ENCODE data around the gene SETD2. TPM values are rescaled to one million over a fixed set of nuclear protein-coding genes. Genes with fewer than 3 reads are reported as not detected.

The SETD2 gene
- polyA plus RNA-seq, 3 donors = 3.1 to 22.4 (median 7.5) TPM

DNA sequence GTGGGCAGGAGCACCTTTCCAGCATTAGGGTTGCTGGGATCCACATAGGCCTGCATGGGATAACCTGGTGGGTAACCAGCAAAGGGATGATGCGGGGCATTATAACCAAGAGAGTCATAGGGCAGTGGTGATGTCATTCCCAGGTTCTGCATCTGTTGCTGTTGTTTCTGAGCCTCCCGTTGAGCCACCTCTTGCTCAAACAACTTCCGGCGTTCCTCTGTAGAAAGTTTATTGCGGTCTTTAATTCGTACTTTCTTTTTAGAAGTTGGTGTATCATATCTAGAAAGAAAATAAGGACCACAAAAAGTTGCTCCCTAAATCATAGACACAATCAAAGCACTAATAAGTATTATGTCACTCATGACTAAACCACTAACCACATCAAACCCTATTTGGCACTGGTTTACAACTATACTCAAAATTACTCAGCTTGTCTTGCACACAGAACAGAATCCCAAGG, 106.7 kb downstream of the SETD2 start:
- Mint-ChIP-seq H3K27me3 (ENCODE audit: low read depth in 3 of 3) (no peaks in the 10 kb centered on the region), H3K4me1 (peaks cover 1% of the 10 kb centered on the region), H3K27ac (peak overlapping the region in 3 of 7 donors; percentile 44 to 77 (median 50)), H3K4me3 (no peak overlapping the region), H3K9me3 (no peaks in the 10 kb centered on the region), H3K36me3 (peaks cover 49 to 83% of the 10 kb centered on the region in 2 donors)
- TF ChIP-seq CTCF (IDR thresholded peaks at IDR 0.05) = no peak
- H3K79me2 ChIP-seq (ENCODE audit: insufficient read depth, low read length) = peaks cover 26% of the 10 kb centered on the region
- no peak overlapping the region for H3K4me3 ChIP-seq (replicated peaks in 1 of 3; ENCODE audit: low read depth in 2 of 3, low read length in 3 of 3)
- H3K4me1 ChIP-seq (ENCODE audit: control insufficient read depth in 1 of 2, insufficient read depth in 2 of 2, low read length in 2 of 2) = no peaks in the 10 kb centered on the region
- intact Hi-C loops (cut with micrococcal nuclease) = no loop called here
- H3K36me3 ChIP-seq (replicated peaks in 1 of 2; ENCODE audit: control insufficient read depth in 1 of 2, insufficient read depth in 2 of 2, low read length in 2 of 2) = peaks cover 50 to 86% of the 10 kb centered on the region in 2 donors
- H2AFZ ChIP-seq (ENCODE audit: insufficient read depth, low read depth, low read length, poor library complexity, severe bottlenecking) = no peak overlapping the region
- no peaks in the 10 kb centered on the region for H3K27me3 ChIP-seq (ENCODE audit: control insufficient read depth in 2 of 2, insufficient read depth in 2 of 2, low read length in 2 of 2)
- no peak overlapping the region for H3K4me2 ChIP-seq (replicated peaks; ENCODE audit: extremely low read depth, low read length, poor library complexity, severe bottlenecking)
- 100% methylated on average over 1 of the region's 6 CpGs for WGBS (ENCODE audit: insufficient coverage)
- no peak for DNase-seq
- H4K20me1 ChIP-seq (ENCODE audit: insufficient read depth, low read length) = peaks cover 46% of the 10 kb centered on the region
- no peaks in the 10 kb centered on the region for H3K9me3 ChIP-seq (replicated peaks in 1 of 2; ENCODE audit: control insufficient read depth in 1 of 2, insufficient read depth in 1 of 2, low read length in 2 of 2)
- H3K9ac ChIP-seq (ENCODE audit: insufficient read depth, low read length, poor library complexity, severe bottlenecking) = no peak overlapping the region
- peak overlapping the region in 1 of 2 donors; percentile 36 for H3K27ac ChIP-seq (ENCODE audit: low read depth in 1 of 2, low read length in 2 of 2)

DNA sequence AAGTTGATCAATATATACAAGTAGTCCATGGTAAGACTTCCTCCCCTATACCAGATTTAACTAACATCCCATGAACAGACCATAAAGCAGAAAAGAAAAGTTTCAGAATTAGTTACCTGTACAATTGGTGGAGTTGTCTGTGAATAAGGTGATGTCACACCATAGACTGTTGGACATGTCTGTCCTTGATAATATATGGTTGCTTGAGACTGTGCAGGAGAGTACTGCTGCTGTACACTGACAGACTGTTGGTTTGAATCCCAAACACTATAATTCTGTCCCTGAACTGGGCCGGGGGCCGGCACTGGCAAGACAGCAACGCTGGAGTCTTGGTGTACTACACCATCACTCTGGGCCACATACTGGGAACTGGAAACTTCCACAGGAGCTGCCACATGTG, 107.2 kb downstream of the SETD2 start:
- Histone ChIP-seq H3K27me3 (ENCODE audit: control insufficient read depth in 2 of 2, insufficient read depth in 2 of 2, low read length in 2 of 2) (no peaks in the 10 kb centered on the region), H4K20me1 (ENCODE audit: insufficient read depth, low read length) (peaks cover 46% of the 10 kb centered on the region), H3K9ac (ENCODE audit: insufficient read depth, low read length, poor library complexity, severe bottlenecking) (no peak overlapping the region), H3K4me2 (replicated peaks; ENCODE audit: extremely low read depth, low read length, poor library complexity, severe bottlenecking) (no peak overlapping the region), H2AFZ (ENCODE audit: insufficient read depth, low read depth, low read length, poor library complexity, severe bottlenecking) (no peak overlapping the region), H3K79me2 (ENCODE audit: insufficient read depth, low read length) (peaks cover 24% of the 10 kb centered on the region), H3K27ac (ENCODE audit: low read depth in 1 of 2, low read length in 2 of 2) (peak overlapping the region in 1 of 2 donors; percentile 36), H3K36me3 (replicated peaks in 1 of 2; ENCODE audit: control insufficient read depth in 1 of 2, insufficient read depth in 2 of 2, low read length in 2 of 2) (peaks cover 45 to 86% of the 10 kb centered on the region in 2 donors), H3K4me3 (replicated peaks in 1 of 3; ENCODE audit: low read depth in 2 of 3, low read length in 3 of 3) (no peak overlapping the region), H3K4me1 (ENCODE audit: control insufficient read depth in 1 of 2, insufficient read depth in 2 of 2, low read length in 2 of 2) (no peaks in the 10 kb centered on the region), H3K9me3 (replicated peaks in 1 of 2; ENCODE audit: control insufficient read depth in 1 of 2, insufficient read depth in 1 of 2, low read length in 2 of 2) (no peaks in the 10 kb centered on the region)
- Mint-ChIP-seq H3K27me3 (ENCODE audit: low read depth in 3 of 3) (no peaks in the 10 kb centered on the region), H3K4me1 (peaks cover 1% of the 10 kb centered on the region), H3K36me3 (peaks cover 44 to 79% of the 10 kb centered on the region in 2 donors), H3K9me3 (no peaks in the 10 kb centered on the region), H3K27ac (peak overlapping the region in 1 of 7 donors; percentile 44), H3K4me3 (no peak overlapping the region)
- no peak for TF ChIP-seq CTCF (IDR thresholded peaks at IDR 0.05)
- intact Hi-C loops (cut with micrococcal nuclease) = no loop called here
- no CpG with 5 or more reads among the region's 3 CpGs for WGBS (ENCODE audit: insufficient coverage)
- no peak for DNase-seq
